GM19395 (cell line): Measurements from ENCODE around the gene OR4N2.
"Not testable (repeated sequence)": the region's sequence is repeated elsewhere in the genome, so short reads cannot be mapped to it uniquely, and the experiment has no call there.

Experiments used
- ATAC-seq: cut with Tn5 transposase; IDR thresholded peaks from one replicate; pipeline ENCODE4 v1.9.1; 2021; ENCODE audit warnings: mild to moderate bottlenecking, moderate library complexity; ENCODE audit not compliant: unreplicated experiment

OR4N2 gene

GRCh38 chr14:19834203-19834848 lies 30.8 kb downstream of the OR4N2 start:
- ATAC-seq: not testable (repeated sequence)

- ATAC-seq: no peak
Observed at GRCh38 chr14:19838433-19838832, 34.9 kb downstream of the OR4N2 start.

- no peak for ATAC-seq
Observed at GRCh38 chr14:19851365-19851764, 47.8 kb downstream of the OR4N2 start.

GRCh38 chr14:19866061-19866669 lies 62.6 kb downstream of the OR4N2 start:
- not testable (repeated sequence) for ATAC-seq

- ATAC-seq: no peak
Observed at GRCh38 chr14:19873178-19873577, 69.6 kb downstream of the OR4N2 start.

GRCh38 chr14:19874842-19875241 lies 71.3 kb downstream of the OR4N2 start, which contains the start of gene OR4K2:
OR4K2 (plus strand) TSS chr14:19875142; CDS start chr14:19876268, 1,126 bp downstream.
- no peak for ATAC-seq

- ATAC-seq: no peak
Observed at GRCh38 chr14:19878029-19878642, 74.6 kb downstream of the OR4N2 start.
